IMR-90 (cell line): ENCODE measurements around the gene PASD1. TPM values are rescaled to one million over a fixed set of nuclear protein-coding genes. Genes with fewer than 3 reads are reported as not detected.

Experiments
- ATAC-seq: fragments of 200-7000 bp; cut with Tn5 transposase; 2 replicates; pipeline ENCODE4 v1.9.1; 2020; ENCODE audit warnings: low read depth, mild to moderate bottlenecking, moderate library complexity
- BruUV-seq: library from RNA; stranded (reverse); fragments of 400-500 nt; replicated peaks from 2 replicates; lab custom pipeline; 2021; lab: Mats Ljungman, UMichigan
- CTCF ChIA-PET: fragments of 300-600 bp; formaldehyde crosslinking; extraction: SDS; loops from one replicate; lab custom pipeline; 2021; ENCODE audit warnings: antibody characterized with exemption; lab: Yijun Ruan, JAX
- POLR2A ChIA-PET: fragments of 300-600 bp; sonication (Branson Sonifier 250); formaldehyde crosslinking; loops from one replicate; lab custom pipeline; 2022; ENCODE audit warnings: antibody characterized with exemption; ENCODE audit not compliant: unreplicated experiment; lab: Charles Lee
- DNase-seq: peaks from one replicate; pipeline ENCODE4 v3.0.0; 2013
- H2AFZ ChIP-seq: replicated peaks from 2 replicates; pipeline ENCODE3; 2013; ENCODE audit warnings: low read length, mild to moderate bottlenecking; ENCODE audit not compliant: poor library complexity
- H2AK5ac ChIP-seq: 2 replicates; pipeline ENCODE4 v1.6.1; 2013; ENCODE audit warnings: low read depth, low read length, inconsistent platforms
- H2AK9ac ChIP-seq: replicated peaks from 2 replicates; pipeline ENCODE3; 2013; ENCODE audit warnings: mild to moderate bottlenecking, low read depth, low read length, moderate library complexity; ENCODE audit not compliant: poor library complexity
- H2BK120ac ChIP-seq: 2 replicates; pipeline ENCODE4 v1.6.1; 2013; ENCODE audit warnings: low read depth, low read length, inconsistent platforms
- H2BK15ac ChIP-seq: 3 replicates; pipeline ENCODE4 v1.6.1; 2013; ENCODE audit warnings: low read depth, low read length, inconsistent platforms
- H2BK20ac ChIP-seq: 2 replicates; pipeline ENCODE4 v1.6.1; 2013; ENCODE audit warnings: low read depth, mild to moderate bottlenecking, inconsistent platforms, low read length, moderate library complexity
- H2BK5ac ChIP-seq: 2 replicates; pipeline ENCODE4 v1.6.1; 2013; ENCODE audit warnings: mild to moderate bottlenecking, low read depth, low read length, inconsistent platforms; ENCODE audit not compliant: poor library complexity, severe bottlenecking
- H3K14ac ChIP-seq: replicated peaks from 2 replicates; pipeline ENCODE4 v1.6.1; 2013; ENCODE audit warnings: low read depth, low read length, inconsistent platforms
- H3K18ac ChIP-seq: 2 replicates; pipeline ENCODE4 v1.6.1; 2013; ENCODE audit warnings: low read depth, low read length, control low read depth
- H3K23ac ChIP-seq: 2 replicates; pipeline ENCODE4 v1.6.1; 2013; ENCODE audit warnings: low read depth, low read length, inconsistent platforms
- H3K27ac ChIP-seq: 2 replicates; pipeline ENCODE4 v1.5.1; 2013; ENCODE audit warnings: mild to moderate bottlenecking, control low read depth, low read length; ENCODE audit not compliant: insufficient read depth
- H3K27me3 ChIP-seq: 2 replicates; pipeline ENCODE4 v1.6.1; 2013; ENCODE audit warnings: low read length; ENCODE audit not compliant: control insufficient read depth, insufficient read depth
- H3K36me3 ChIP-seq: 2 replicates; pipeline ENCODE4 v1.6.1; 2013; ENCODE audit warnings: low read length, mixed read lengths; ENCODE audit not compliant: control insufficient read depth, insufficient read depth
- H3K4ac ChIP-seq: 2 replicates; pipeline ENCODE4 v1.6.1; 2013; ENCODE audit warnings: low read depth, low read length, inconsistent platforms
- H3K4me1 ChIP-seq: 2 replicates; pipeline ENCODE4 v1.6.1; 2013; ENCODE audit warnings: low read length, mixed read lengths; ENCODE audit not compliant: control insufficient read depth, insufficient read depth
- H3K4me2 ChIP-seq: 2 replicates; pipeline ENCODE4 v1.6.1; 2013; ENCODE audit warnings: low read depth, mild to moderate bottlenecking, control low read depth, low read length, moderate library complexity
- H3K4me3 ChIP-seq: 2 replicates; pipeline ENCODE4 v1.5.1; 2013; ENCODE audit warnings: low read depth, mild to moderate bottlenecking, control low read depth, low read length, moderate library complexity; ENCODE audit not compliant: insufficient read depth
- H3K56ac ChIP-seq: 2 replicates; pipeline ENCODE4 v1.6.1; 2013; ENCODE audit warnings: low read length, inconsistent platforms; ENCODE audit not compliant: insufficient read depth; ENCODE audit errors: extremely low read depth
- H3K79me1 ChIP-seq, 2 experiments: 2 replicates each; pipeline ENCODE4 v1.6.1; 2013; ENCODE audit warnings: low read length in 2 of 2, inconsistent platforms in 1 of 2, low read depth in 1 of 2
- H3K9ac ChIP-seq: 2 replicates; pipeline ENCODE4 v1.6.1; 2013; ENCODE audit warnings: low read depth, low read length, control low read depth
- H3K9me1 ChIP-seq: 2 replicates; pipeline ENCODE4 v1.6.1; 2013; ENCODE audit warnings: low read length, inconsistent platforms; ENCODE audit not compliant: insufficient read depth
- H3K9me3 ChIP-seq: 2 replicates; pipeline ENCODE4 v1.6.1; 2013; ENCODE audit warnings: low read length; ENCODE audit not compliant: control insufficient read depth, insufficient read depth
- H4K20me1 ChIP-seq: 2 replicates; pipeline ENCODE4 v1.6.1; 2013; ENCODE audit warnings: low read length, inconsistent platforms; ENCODE audit not compliant: insufficient read depth
- H4K5ac ChIP-seq: 2 replicates; pipeline ENCODE4 v1.6.1; 2013; ENCODE audit warnings: mild to moderate bottlenecking, low read depth, low read length, control low read depth
- H4K8ac ChIP-seq, 2 experiments: 2 replicates each; pipeline ENCODE4 v1.6.1; 2013; ENCODE audit warnings: low read depth in 2 of 2, low read length in 2 of 2, control low read depth in 1 of 2, inconsistent platforms in 1 of 2
- H4K91ac ChIP-seq: 2 replicates; pipeline ENCODE4 v1.6.1; 2013; ENCODE audit warnings: low read depth, low read length, inconsistent platforms; ENCODE audit not compliant: insufficient read depth
- CEBPB ChIP-seq: IDR thresholded peaks from 2 replicates; pipeline ENCODE4 v1.6.1; 2012; ENCODE audit warnings: low read depth, low read length, improper control_type of control experiment
- POLR2A ChIP-seq: IDR thresholded peaks from 2 replicates; pipeline ENCODE4 v1.6.1; 2012; ENCODE audit warnings: mild to moderate bottlenecking, low read depth, low read length
- RCOR1 ChIP-seq: IDR thresholded peaks from 2 replicates; pipeline ENCODE4 v1.6.1; 2012; ENCODE audit warnings: mild to moderate bottlenecking, low read length, improper control_type of control experiment; ENCODE audit not compliant: insufficient replicate concordance
- dilution Hi-C: fragments of 300-500 bp; cut with HindIII; formaldehyde crosslinking; loops from one replicate; pipeline ENCODE4 v1.14.3; 2018; ENCODE audit warnings: low sequenced_read_pairs; ENCODE audit not compliant: unreplicated experiment
- in situ Hi-C: fragments of 300-500 bp; cut with MboI; formaldehyde crosslinking; loops from 3 replicates; pipeline ENCODE4 v1.14.3; 2019; ENCODE audit warnings: low sequenced_read_pairs, inconsistent platforms, mixed read lengths
- intact Hi-C: fragments of 100-400 bp; cut with micrococcal nuclease; formaldehyde crosslinking; loops from 2 replicates; pipeline ENCODE4 v1.10.0; 2022
- polyA plus RNA-seq, 3 experiments: library from polyadenylated mRNA; depleted of rRNA; stranded (reverse); fragments of >200 nt; gene quantifications; 2 replicates each; pipeline ENCODE4 v1.2.3, GENCODE V29; 2012; ENCODE audit warnings: low replicate concordance in 1 of 3
- total RNA-seq: library from RNA; depleted of rRNA; stranded (reverse); fragments of >200 nt; gene quantifications from 2 replicates; pipeline ENCODE4 v1.2.3, GENCODE V29; 2012

The PASD1 gene
- total and polyA plus RNA-seq, 2 of the 4 experiments (the other 2 are of a cell fraction): not detected

DNA sequence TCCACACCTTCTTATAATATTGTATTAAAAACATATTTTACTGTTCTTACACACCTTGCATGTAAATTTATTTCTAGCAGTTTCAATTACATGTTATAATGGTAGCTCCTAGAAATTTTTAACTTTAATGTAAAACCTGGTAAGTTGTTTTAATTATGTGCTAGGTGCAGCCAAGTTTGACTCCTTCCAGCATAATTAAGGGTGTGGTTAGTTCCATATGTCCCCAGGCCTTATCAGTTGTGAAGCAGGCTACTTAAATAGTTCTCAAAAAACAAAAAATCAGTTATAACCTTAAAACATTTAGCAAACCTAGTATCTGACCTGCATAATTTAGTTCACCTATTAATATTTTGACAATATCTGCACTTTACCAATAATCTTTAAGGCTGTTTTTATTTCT lies 26.9 kb upstream of the PASD1 start:
- H3K9me3 ChIP-seq: no peaks in the 10 kb centered on the region
- dilution Hi-C loops: no loop called here
- no peaks in the 10 kb centered on the region for H3K4me1 ChIP-seq
- H2AK5ac ChIP-seq: no peak overlapping the region
- H2BK5ac ChIP-seq: no peak overlapping the region
- ATAC-seq (no peak), DNase-seq (no peak)
- H3K4me3 ChIP-seq: no peak overlapping the region
- H2AFZ ChIP-seq: no peak overlapping the region
- no peak overlapping the region for H4K91ac ChIP-seq
- in situ Hi-C loops: no loop called here
- H2BK20ac ChIP-seq: no peak overlapping the region
- H3K9ac ChIP-seq: no peak overlapping the region
- no peaks in the 10 kb centered on the region for H3K36me3 ChIP-seq
- intact Hi-C loops: no loop called here
- H3K56ac ChIP-seq: no peak overlapping the region
- H2BK120ac ChIP-seq: no peak overlapping the region
- no TSS peak for BruUV-seq
- H4K20me1 ChIP-seq: no peaks in the 10 kb centered on the region
- no peak overlapping the region for H3K14ac ChIP-seq
- no peaks in the 10 kb centered on the region for H3K9me1 ChIP-seq
- H3K27ac ChIP-seq: no peak overlapping the region
- no peak overlapping the region for H4K8ac ChIP-seq
- ChIA-PET CTCF (no interaction called here), POLR2A (no interaction called here)
- H3K23ac ChIP-seq: no peak overlapping the region
- no peak overlapping the region for H3K4ac ChIP-seq
- TF ChIP-seq CEBPB (no peak), RCOR1 (no peak), POLR2A (no peak)
- no peak overlapping the region for H2AK9ac ChIP-seq
- H3K18ac ChIP-seq: no peak overlapping the region
- H3K27me3 ChIP-seq: no peaks in the 10 kb centered on the region
- H3K79me1 ChIP-seq: no peaks in the 10 kb centered on the region
- H4K5ac ChIP-seq: no peak overlapping the region
- H3K4me2 ChIP-seq: no peak overlapping the region
- H2BK15ac ChIP-seq: no peak overlapping the region
